ENCODE data around the gene KHDC4.
A peak's percentile ranks its signal among the peaks of the same experiment; 100 is the strongest.
"Not testable (repeated sequence)": the region's sequence is repeated elsewhere in the genome, so short reads cannot be mapped to it uniquely, and the experiment has no call there.

The KHDC4 gene

GRCh38 chr1:155940993-155941844 is 7.0 kb upstream of the KHDC4 start, which contains the start of gene RXFP4:
Gene RXFP4, plus strand, starts transcription at chr1:155941638. Its CDS starts 72 bp downstream, at chr1:155941710.
- no peaks in the 10 kb centered on the region for H3K27me3 ChIP-seq (ENCODE audit: control insufficient read depth in 2 of 2, insufficient read depth in 2 of 2, low read length in 2 of 2)
- peak within 1 kb of the TSS; percentile 83 to 87 for H3K9ac ChIP-seq (ENCODE audit: low read depth in 1 of 2, low read length in 2 of 2)
- H3K4me1 ChIP-seq (ENCODE audit: control insufficient read depth in 2 of 2, insufficient read depth in 2 of 2, low read length in 2 of 2), result peaks cover 57 to 60% of the 10 kb centered on the region in 2 donors
- H3K27ac ChIP-seq (ENCODE audit: low read depth in 2 of 2, low read length in 2 of 2), result peak within 1 kb of the TSS; percentile 96 to 97
- no peaks in the 10 kb centered on the region for H3K9me3 ChIP-seq (ENCODE audit: control insufficient read depth in 2 of 2, low read length in 2 of 2)
- H3K4me3 ChIP-seq (ENCODE audit: low read length in 2 of 2), result peak within 1 kb of the TSS; percentile 62 to 72
- no peaks in the 10 kb centered on the region for H3K36me3 ChIP-seq (ENCODE audit: control insufficient read depth in 2 of 2, insufficient read depth in 2 of 2, low read length in 2 of 2)

GRCh38 chr1:155940482-155940992 is 6.3 kb upstream of the KHDC4 start:
- Histone ChIP-seq H3K27me3 (ENCODE audit: control insufficient read depth in 2 of 2, insufficient read depth in 2 of 2, low read length in 2 of 2) (no peaks in the 10 kb centered on the region), H3K36me3 (ENCODE audit: control insufficient read depth in 2 of 2, insufficient read depth in 2 of 2, low read length in 2 of 2) (no peaks in the 10 kb centered on the region), H3K9me3 (ENCODE audit: control insufficient read depth in 2 of 2, low read length in 2 of 2) (no peaks in the 10 kb centered on the region), H3K4me1 (ENCODE audit: control insufficient read depth in 2 of 2, insufficient read depth in 2 of 2, low read length in 2 of 2) (peaks cover 52 to 55% of the 10 kb centered on the region in 2 donors), H3K27ac (ENCODE audit: low read depth in 2 of 2, low read length in 2 of 2) (peak overlapping the region; percentile 96 to 97), H3K9ac (ENCODE audit: low read depth in 1 of 2, low read length in 2 of 2) (peak overlapping the region; percentile 83 to 87), H3K4me3 (ENCODE audit: low read length in 2 of 2) (peak overlapping the region; percentile 62 to 72)

GRCh38 chr1:155938220-155938627 is 4.0 kb upstream of the KHDC4 start:
- Histone ChIP-seq H3K27me3 (ENCODE audit: control insufficient read depth in 2 of 2, insufficient read depth in 2 of 2, low read length in 2 of 2) (no peaks in the 10 kb centered on the region), H3K36me3 (ENCODE audit: control insufficient read depth in 2 of 2, insufficient read depth in 2 of 2, low read length in 2 of 2) (no peaks in the 10 kb centered on the region), H3K9me3 (ENCODE audit: control insufficient read depth in 2 of 2, low read length in 2 of 2) (no peaks in the 10 kb centered on the region), H3K9ac (ENCODE audit: low read depth in 1 of 2, low read length in 2 of 2) (no peak overlapping the region), H3K4me1 (ENCODE audit: control insufficient read depth in 2 of 2, insufficient read depth in 2 of 2, low read length in 2 of 2) (peaks cover 40 to 46% of the 10 kb centered on the region in 2 donors), H3K27ac (ENCODE audit: low read depth in 2 of 2, low read length in 2 of 2) (peak overlapping the region in 1 of 2 donors; percentile 21), H3K4me3 (ENCODE audit: low read length in 2 of 2) (no peak overlapping the region)

GRCh38 chr1:155934936-155935590 is 850 bp upstream of the KHDC4 start:
- Histone ChIP-seq H3K36me3 (ENCODE audit: control insufficient read depth in 2 of 2, insufficient read depth in 2 of 2, low read length in 2 of 2) (peaks cover 4 to 10% of the 10 kb centered on the region in 2 donors), H3K4me1 (ENCODE audit: control insufficient read depth in 2 of 2, insufficient read depth in 2 of 2, low read length in 2 of 2) (peaks cover 35 to 41% of the 10 kb centered on the region in 2 donors), H3K9ac (ENCODE audit: low read depth in 1 of 2, low read length in 2 of 2) (peak overlapping the region; percentile 75 to 98), H3K27ac (ENCODE audit: low read depth in 2 of 2, low read length in 2 of 2) (peak overlapping the region; percentile 90 to 95), H3K4me3 (ENCODE audit: low read length in 2 of 2) (peak overlapping the region; percentile 81 to 98), H3K27me3 (ENCODE audit: control insufficient read depth in 2 of 2, insufficient read depth in 2 of 2, low read length in 2 of 2) (no peaks in the 10 kb centered on the region), H3K9me3 (ENCODE audit: control insufficient read depth in 2 of 2, low read length in 2 of 2) (no peaks in the 10 kb centered on the region)

- H3K9ac ChIP-seq (ENCODE audit: low read depth in 1 of 2, low read length in 2 of 2), result peak overlapping the region; percentile 95 to 98
- H3K4me1 ChIP-seq (ENCODE audit: control insufficient read depth in 2 of 2, insufficient read depth in 2 of 2, low read length in 2 of 2), result peaks cover 35 to 49% of the 10 kb centered on the region in 2 donors
Measured at GRCh38 chr1:155933591-155934096, 569 bp downstream of the KHDC4 start.

GRCh38 chr1:155932487-155932886 is 1.7 kb downstream of the KHDC4 start:
- Histone ChIP-seq H3K9me3 (ENCODE audit: control insufficient read depth in 2 of 2, low read length in 2 of 2) (no peaks in the 10 kb centered on the region), H3K4me3 (ENCODE audit: low read length in 2 of 2) (peak overlapping the region in 1 of 2 donors; percentile 98), H3K4me1 (ENCODE audit: control insufficient read depth in 2 of 2, insufficient read depth in 2 of 2, low read length in 2 of 2) (peaks cover 35 to 49% of the 10 kb centered on the region in 2 donors), H3K27me3 (ENCODE audit: control insufficient read depth in 2 of 2, insufficient read depth in 2 of 2, low read length in 2 of 2) (no peaks in the 10 kb centered on the region), H3K27ac (ENCODE audit: low read depth in 2 of 2, low read length in 2 of 2) (no peak overlapping the region), H3K9ac (ENCODE audit: low read depth in 1 of 2, low read length in 2 of 2) (peak overlapping the region in 1 of 2 donors; percentile 95), H3K36me3 (ENCODE audit: control insufficient read depth in 2 of 2, insufficient read depth in 2 of 2, low read length in 2 of 2) (peaks cover 17 to 25% of the 10 kb centered on the region in 2 donors)

More at GRCh38 chr1:155933591-155934096, 569 bp downstream of the KHDC4 start:
- peak overlapping the region; percentile 81 to 98 for H3K4me3 ChIP-seq (ENCODE audit: low read length in 2 of 2)
- H3K9me3 ChIP-seq (ENCODE audit: control insufficient read depth in 2 of 2, low read length in 2 of 2), result no peaks in the 10 kb centered on the region
- peak overlapping the region; percentile 89 to 95 for H3K27ac ChIP-seq (ENCODE audit: low read depth in 2 of 2, low read length in 2 of 2)
- peaks cover 11 to 17% of the 10 kb centered on the region in 2 donors for H3K36me3 ChIP-seq (ENCODE audit: control insufficient read depth in 2 of 2, insufficient read depth in 2 of 2, low read length in 2 of 2)
- no peaks in the 10 kb centered on the region for H3K27me3 ChIP-seq (ENCODE audit: control insufficient read depth in 2 of 2, insufficient read depth in 2 of 2, low read length in 2 of 2)

- Histone ChIP-seq H3K4me3 (ENCODE audit: low read length in 2 of 2) (peak overlapping the region in 1 of 2 donors; percentile 46), H3K27ac (ENCODE audit: low read depth in 2 of 2, low read length in 2 of 2) (peak overlapping the region in 1 of 2 donors; percentile 61), H3K36me3 (ENCODE audit: control insufficient read depth in 2 of 2, insufficient read depth in 2 of 2, low read length in 2 of 2) (peaks cover 20 to 29% of the 10 kb centered on the region in 2 donors), H3K27me3 (ENCODE audit: control insufficient read depth in 2 of 2, insufficient read depth in 2 of 2, low read length in 2 of 2) (no peaks in the 10 kb centered on the region), H3K9ac (ENCODE audit: low read depth in 1 of 2, low read length in 2 of 2) (peak overlapping the region in 1 of 2 donors; percentile 15), H3K9me3 (ENCODE audit: control insufficient read depth in 2 of 2, low read length in 2 of 2) (no peaks in the 10 kb centered on the region), H3K4me1 (ENCODE audit: control insufficient read depth in 2 of 2, insufficient read depth in 2 of 2, low read length in 2 of 2) (peaks cover 35 to 49% of the 10 kb centered on the region in 2 donors)
Measured at GRCh38 chr1:155932081-155932480, 2.1 kb downstream of the KHDC4 start.

GRCh38 chr1:155931332-155932038 is 2.7 kb downstream of the KHDC4 start:
- H3K27me3 ChIP-seq (ENCODE audit: control insufficient read depth in 2 of 2, insufficient read depth in 2 of 2, low read length in 2 of 2), result no peaks in the 10 kb centered on the region
- H3K36me3 ChIP-seq (ENCODE audit: control insufficient read depth in 2 of 2, insufficient read depth in 2 of 2, low read length in 2 of 2), result peaks cover 26 to 35% of the 10 kb centered on the region in 2 donors
- peak overlapping the region; percentile 37 to 46 for H3K4me3 ChIP-seq (ENCODE audit: low read length in 2 of 2)
- peaks cover 35 to 49% of the 10 kb centered on the region in 2 donors for H3K4me1 ChIP-seq (ENCODE audit: control insufficient read depth in 2 of 2, insufficient read depth in 2 of 2, low read length in 2 of 2)
- H3K9ac ChIP-seq (ENCODE audit: low read depth in 1 of 2, low read length in 2 of 2), result peak overlapping the region; percentile 17 to 30
- H3K9me3 ChIP-seq (ENCODE audit: control insufficient read depth in 2 of 2, low read length in 2 of 2), result no peaks in the 10 kb centered on the region
- H3K27ac ChIP-seq (ENCODE audit: low read depth in 2 of 2, low read length in 2 of 2), result peak overlapping the region; percentile 50 to 61

GRCh38 chr1:155930725-155931124 is 3.5 kb downstream of the KHDC4 start:
- H3K9ac ChIP-seq (ENCODE audit: low read depth in 1 of 2, low read length in 2 of 2), result peak overlapping the region in 1 of 2 donors; percentile 30
- H3K4me3 ChIP-seq (ENCODE audit: low read length in 2 of 2), result peak overlapping the region; percentile 37 to 46
- H3K27me3 ChIP-seq (ENCODE audit: control insufficient read depth in 2 of 2, insufficient read depth in 2 of 2, low read length in 2 of 2); H3K9me3 ChIP-seq (ENCODE audit: control insufficient read depth in 2 of 2, low read length in 2 of 2): not testable (repeated sequence)
- H3K27ac ChIP-seq (ENCODE audit: low read depth in 2 of 2, low read length in 2 of 2), result peak overlapping the region; percentile 61 to 67
- peaks cover 32 to 41% of the 10 kb centered on the region in 2 donors for H3K36me3 ChIP-seq (ENCODE audit: control insufficient read depth in 2 of 2, insufficient read depth in 2 of 2, low read length in 2 of 2)
- peaks cover 35 to 49% of the 10 kb centered on the region in 2 donors for H3K4me1 ChIP-seq (ENCODE audit: control insufficient read depth in 2 of 2, insufficient read depth in 2 of 2, low read length in 2 of 2)
